ENCODE measurements around the gene DNAAF5.
"Not testable (repeated sequence)": the region's sequence is repeated elsewhere in the genome, so short reads cannot be mapped to it uniquely, and the experiment has no call there.

DNAAF5 gene

DNA sequence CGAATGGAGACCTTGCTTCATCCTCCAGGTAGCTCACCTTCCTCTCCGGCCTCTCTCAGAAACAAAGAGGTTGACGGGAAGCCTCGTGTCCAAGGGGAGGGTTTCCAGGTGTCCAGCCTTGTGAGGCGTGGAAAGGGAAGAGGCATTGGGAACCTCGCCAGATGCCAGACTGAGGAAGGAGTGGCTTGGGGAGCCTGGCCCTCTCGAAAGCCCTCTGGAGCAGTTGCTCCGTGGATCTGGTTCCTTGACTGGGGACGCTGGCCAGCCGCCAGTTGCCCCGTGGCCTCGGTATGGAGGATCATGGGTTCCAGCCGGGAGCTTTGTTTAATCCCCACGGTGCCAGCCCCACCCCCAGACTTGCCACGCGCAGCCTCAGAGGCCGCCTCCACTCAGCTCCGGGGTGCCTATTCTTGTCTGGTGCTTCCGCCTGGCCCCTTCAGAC, 75.5 kb downstream of the DNAAF5 start:
- no peak overlapping the region for H3K27ac ChIP-seq (ENCODE audit: low read depth, low read length)
- WGBS = 81% methylated on average over 19 of the region's 19 CpGs
- H3K4me3 ChIP-seq (ENCODE audit: low read length) = no peak overlapping the region
- H3K27me3 ChIP-seq (ENCODE audit: insufficient read depth, low read length) = no peaks in the 10 kb centered on the region
- no peaks in the 10 kb centered on the region for H3K36me3 ChIP-seq (ENCODE audit: insufficient read depth, low read length)
- H3K9ac ChIP-seq (ENCODE audit: low read depth, low read length) = peak overlapping the region; percentile 40; the same call in 1 of the 2 replicates
- H3K4me1 ChIP-seq (ENCODE audit: insufficient read depth, low read length) = no peaks in the 10 kb centered on the region
- H3K9me3 ChIP-seq (ENCODE audit: insufficient read depth, low read depth, low read length) = no peaks in the 10 kb centered on the region

GRCh38 chr7:802500-803242, 76.2 kb downstream of the DNAAF5 start:
- Histone ChIP-seq H3K27ac (ENCODE audit: low read depth, low read length) (no peak overlapping the region), H3K9ac (ENCODE audit: low read depth, low read length) (no peak overlapping the region)

DNA sequence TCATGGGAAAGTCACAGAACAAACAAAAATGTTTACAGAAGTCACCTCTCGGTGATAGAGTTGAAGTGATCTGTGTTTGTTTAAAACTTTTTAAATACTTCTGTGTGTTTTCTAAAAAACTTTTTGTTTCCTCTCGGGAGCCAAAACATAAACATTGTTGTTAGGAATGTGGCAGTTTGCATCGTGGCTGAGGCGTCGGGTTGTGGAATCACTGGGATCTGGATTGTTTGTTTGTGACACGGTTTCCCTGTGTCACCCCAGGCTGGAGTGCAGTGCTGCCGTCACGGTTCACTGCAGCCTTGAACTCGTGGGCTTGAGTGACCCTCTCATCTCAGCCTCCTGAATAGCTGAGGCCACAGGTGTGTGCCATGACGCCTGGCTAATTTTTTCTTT, 76.7 kb downstream of the DNAAF5 start:
- H3K36me3 ChIP-seq (ENCODE audit: insufficient read depth, low read length) = no peaks in the 10 kb centered on the region
- 83% methylated on average over 9 of the region's 10 CpGs for WGBS
- H3K4me1 ChIP-seq (ENCODE audit: insufficient read depth, low read length) = no peaks in the 10 kb centered on the region
- H3K4me3 ChIP-seq (ENCODE audit: low read length) = no peak overlapping the region
- H3K9ac ChIP-seq (ENCODE audit: low read depth, low read length) = no peak overlapping the region
- no peaks in the 10 kb centered on the region for H3K27me3 ChIP-seq (ENCODE audit: insufficient read depth, low read length)
- no peak overlapping the region for H3K27ac ChIP-seq (ENCODE audit: low read depth, low read length)
- no peaks in the 10 kb centered on the region for H3K9me3 ChIP-seq (ENCODE audit: insufficient read depth, low read depth, low read length)

More at GRCh38 chr7:802500-803242, 76.2 kb downstream of the DNAAF5 start:
- no peaks in the 10 kb centered on the region for H3K27me3 ChIP-seq (ENCODE audit: insufficient read depth, low read length)
- no peaks in the 10 kb centered on the region for H3K36me3 ChIP-seq (ENCODE audit: insufficient read depth, low read length)
- WGBS = 92% methylated on average over 18 of the region's 18 CpGs
- H3K9me3 ChIP-seq (ENCODE audit: insufficient read depth, low read depth, low read length) = no peaks in the 10 kb centered on the region
- no peak overlapping the region for H3K4me3 ChIP-seq (ENCODE audit: low read length)
- no peaks in the 10 kb centered on the region for H3K4me1 ChIP-seq (ENCODE audit: insufficient read depth, low read length)

- not testable (repeated sequence) for H3K36me3 ChIP-seq (ENCODE audit: insufficient read depth, low read length); H3K27ac ChIP-seq (ENCODE audit: low read depth, low read length); H3K4me3 ChIP-seq (ENCODE audit: low read length); H3K27me3 ChIP-seq (ENCODE audit: insufficient read depth, low read length); H3K4me1 ChIP-seq (ENCODE audit: insufficient read depth, low read length); H3K9me3 ChIP-seq (ENCODE audit: insufficient read depth, low read depth, low read length); H3K9ac ChIP-seq (ENCODE audit: low read depth, low read length)
- WGBS = 88% methylated on average over 2 of the region's 4 CpGs
Measured at GRCh38 chr7:803796-804195, 77.3 kb downstream of the DNAAF5 start.

DNA sequence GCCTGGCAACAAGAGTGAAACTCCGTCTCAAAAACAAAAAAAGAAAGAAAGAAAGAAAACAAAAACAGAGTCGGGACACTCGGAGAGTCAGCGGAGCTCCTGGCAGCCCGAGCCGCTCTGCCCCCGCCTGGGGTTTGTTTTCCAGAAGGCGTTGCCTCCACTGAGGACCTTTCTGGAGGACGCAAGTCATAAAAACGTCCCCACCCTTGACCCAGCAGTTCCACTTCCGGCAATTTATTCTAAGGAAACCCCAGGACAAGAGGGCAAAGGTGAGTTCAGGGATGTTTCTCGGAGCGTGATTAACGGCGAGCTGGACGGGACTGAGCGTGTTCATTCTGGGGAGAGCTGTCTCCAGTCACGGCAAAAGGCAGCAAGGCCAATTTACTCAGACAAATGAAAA, 78.8 kb downstream of the DNAAF5 start:
- Histone ChIP-seq H3K36me3 (ENCODE audit: insufficient read depth, low read length) (no peaks in the 10 kb centered on the region), H3K9ac (ENCODE audit: low read depth, low read length) (no peak overlapping the region), H3K27me3 (ENCODE audit: insufficient read depth, low read length) (no peaks in the 10 kb centered on the region), H3K4me1 (ENCODE audit: insufficient read depth, low read length) (no peaks in the 10 kb centered on the region), H3K4me3 (ENCODE audit: low read length) (no peak overlapping the region), H3K9me3 (ENCODE audit: insufficient read depth, low read depth, low read length) (no peaks in the 10 kb centered on the region), H3K27ac (ENCODE audit: low read depth, low read length) (no peak overlapping the region)
- WGBS = 93% methylated on average over 18 of the region's 18 CpGs

DNA sequence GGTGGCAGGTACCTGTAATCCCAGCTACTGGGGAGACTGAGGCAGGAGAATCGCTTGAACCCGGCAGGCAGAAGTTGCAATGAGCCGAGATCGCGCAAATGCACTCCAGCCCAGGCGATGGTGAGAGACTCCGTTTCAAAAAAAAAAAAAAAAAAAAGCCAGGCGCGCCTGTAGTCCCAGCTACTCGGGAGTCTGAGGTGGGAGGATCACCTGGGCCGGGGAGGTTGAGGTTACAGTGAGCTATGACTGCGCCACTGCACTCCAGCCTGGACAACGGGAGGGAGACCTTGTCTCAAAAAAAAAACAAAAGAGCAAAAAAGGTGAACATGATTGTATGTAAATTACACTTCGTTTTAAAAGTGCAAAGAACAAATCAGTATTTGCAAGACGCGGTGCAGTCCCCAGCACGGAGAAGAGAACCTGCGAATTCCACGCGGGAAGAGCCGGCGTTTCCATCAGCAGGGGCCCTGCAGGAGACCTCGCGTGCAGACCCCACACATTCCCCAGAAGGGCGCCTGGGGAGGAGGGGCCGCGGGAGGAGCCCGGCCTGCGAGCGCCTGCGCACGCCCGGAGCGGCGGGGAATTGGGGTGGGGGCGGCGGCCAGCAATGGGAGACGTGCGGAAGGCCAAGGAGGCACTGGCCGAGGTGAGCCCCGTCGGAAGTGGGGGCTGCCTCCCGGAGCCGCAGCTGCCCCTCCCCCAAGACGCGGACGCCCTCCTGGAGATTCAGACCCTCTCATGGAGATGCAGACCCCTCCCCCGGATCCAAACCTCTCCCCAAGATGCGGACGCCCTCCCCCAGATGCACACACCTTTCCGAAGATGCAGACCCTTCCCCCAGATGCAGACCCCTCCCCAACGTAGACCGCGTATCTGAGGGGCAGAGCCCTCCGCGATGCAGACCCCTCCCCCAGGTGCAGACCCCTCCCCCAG, 89.1 kb downstream of the DNAAF5 start:
- Histone ChIP-seq H3K9me3 (ENCODE audit: insufficient read depth, low read depth, low read length) (no peaks in the 10 kb centered on the region), H3K36me3 (ENCODE audit: insufficient read depth, low read length) (no peaks in the 10 kb centered on the region), H3K27ac (ENCODE audit: low read depth, low read length) (peak overlapping the region; percentile 90), H3K4me1 (ENCODE audit: insufficient read depth, low read length) (peaks cover 19% of the 10 kb centered on the region), H3K9ac (ENCODE audit: low read depth, low read length) (peak overlapping the region; percentile 75), H3K4me3 (ENCODE audit: low read length) (peak overlapping the region; percentile 72), H3K27me3 (ENCODE audit: insufficient read depth, low read length) (no peaks in the 10 kb centered on the region)
- WGBS = 15% methylated on average over 56 of the region's 56 CpGs

DNA sequence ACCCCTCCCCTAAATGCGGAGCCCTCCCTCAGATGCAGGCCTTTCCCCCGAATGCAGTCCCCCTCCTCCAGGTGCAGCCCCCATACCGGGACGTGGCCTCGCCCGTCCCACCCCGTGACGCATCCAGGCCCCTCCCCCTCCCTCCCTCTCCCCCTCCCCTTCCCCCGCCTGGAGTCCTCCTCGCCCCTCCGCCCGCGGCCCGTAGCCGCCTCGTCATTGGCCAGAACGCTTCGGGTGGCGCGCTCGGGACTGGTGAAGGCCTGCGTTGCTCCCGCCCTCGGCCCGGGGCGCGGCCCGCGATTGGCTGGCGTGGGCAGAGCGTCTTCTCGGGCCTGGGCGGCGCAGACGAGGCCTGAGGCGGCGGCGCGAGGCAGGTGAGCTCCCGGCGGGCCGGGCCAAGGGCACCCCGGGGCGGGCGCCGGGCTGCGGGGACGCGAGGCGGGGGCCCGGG, 89.8 kb downstream of the DNAAF5 start:
- under 1% methylated on average over 45 of the region's 51 CpGs for WGBS
- no peak overlapping the region for H3K9ac ChIP-seq (ENCODE audit: low read depth, low read length)
- peak overlapping the region; percentile 90; the same call in 1 of the 2 replicates for H3K27ac ChIP-seq (ENCODE audit: low read depth, low read length)
- H3K4me1 ChIP-seq (ENCODE audit: insufficient read depth, low read length) = peaks cover 19% of the 10 kb centered on the region
- H3K27me3 ChIP-seq (ENCODE audit: insufficient read depth, low read length) = no peaks in the 10 kb centered on the region
- peak overlapping the region; percentile 80; the same call in 1 of the 2 replicates for H3K4me3 ChIP-seq (ENCODE audit: low read length)
- H3K9me3 ChIP-seq (ENCODE audit: insufficient read depth, low read depth, low read length) = no peaks in the 10 kb centered on the region
- no peaks in the 10 kb centered on the region for H3K36me3 ChIP-seq (ENCODE audit: insufficient read depth, low read length)

DNA sequence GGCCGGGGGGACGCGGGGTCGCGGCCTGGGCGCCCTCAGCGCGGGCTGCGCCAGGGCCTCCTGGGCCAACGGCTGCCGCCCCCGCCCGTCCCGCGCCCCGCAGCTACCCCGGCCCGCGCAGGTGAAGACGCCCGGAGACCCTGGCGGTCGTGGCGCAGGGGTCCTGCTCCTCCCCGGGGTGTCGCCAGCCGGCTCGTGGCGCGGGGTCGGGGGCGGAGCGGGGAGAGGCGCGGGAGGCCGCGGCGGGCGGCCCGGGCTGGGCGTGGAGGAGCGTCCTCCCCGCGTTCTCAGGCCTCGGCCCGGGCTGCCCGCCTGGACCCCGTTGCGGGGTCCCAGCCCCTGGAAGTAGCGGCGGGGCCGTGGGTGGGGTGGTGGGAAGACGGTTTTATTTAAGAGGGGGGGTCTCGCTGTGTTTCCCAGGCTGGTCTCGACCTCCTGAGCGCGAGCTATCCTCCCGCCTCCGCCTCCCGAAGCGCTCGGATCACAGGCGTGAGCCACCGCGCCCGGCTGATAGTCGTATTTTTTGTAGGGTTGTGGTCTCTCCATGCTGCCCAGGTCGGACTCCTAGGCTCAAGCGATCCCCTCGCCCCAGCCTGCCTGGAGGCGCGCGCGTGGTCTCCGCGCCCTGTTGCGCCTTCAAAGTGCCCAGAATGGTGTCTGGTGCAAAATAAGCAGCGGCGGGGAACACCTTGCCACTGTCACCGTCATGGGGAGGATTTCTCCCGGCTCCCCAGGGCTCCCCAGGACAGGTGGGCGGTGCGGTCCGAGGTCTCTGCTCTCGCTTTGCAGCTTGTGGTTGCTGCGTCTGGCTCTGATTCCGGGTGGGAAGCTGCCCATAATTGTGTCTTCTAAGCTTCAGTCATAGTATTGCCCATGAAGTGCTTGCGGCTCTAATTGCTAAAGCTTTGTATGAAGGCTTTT, 90.5 kb downstream of the DNAAF5 start:
- under 1% methylated on average over 88 of the region's 88 CpGs for WGBS
- Histone ChIP-seq H3K4me1 (ENCODE audit: insufficient read depth, low read length) (peaks cover 19% of the 10 kb centered on the region), H3K27me3 (ENCODE audit: insufficient read depth, low read length) (no peaks in the 10 kb centered on the region), H3K36me3 (ENCODE audit: insufficient read depth, low read length) (no peaks in the 10 kb centered on the region), H3K27ac (ENCODE audit: low read depth, low read length) (peak overlapping the region; percentile 29; the same call in 1 of the 2 replicates), H3K4me3 (ENCODE audit: low read length) (peak overlapping the region; percentile 80), H3K9ac (ENCODE audit: low read depth, low read length) (peak overlapping the region; percentile 65), H3K9me3 (ENCODE audit: insufficient read depth, low read depth, low read length) (no peaks in the 10 kb centered on the region)

GRCh38 chr7:818031-818699, 91.7 kb downstream of the DNAAF5 start:
- Histone ChIP-seq H3K36me3 (ENCODE audit: insufficient read depth, low read length) (no peaks in the 10 kb centered on the region), H3K27ac (ENCODE audit: low read depth, low read length) (no peak overlapping the region), H3K9me3 (ENCODE audit: insufficient read depth, low read depth, low read length) (no peaks in the 10 kb centered on the region), H3K4me3 (ENCODE audit: low read length) (peak overlapping the region; percentile 80), H3K9ac (ENCODE audit: low read depth, low read length) (no peak overlapping the region), H3K4me1 (ENCODE audit: insufficient read depth, low read length) (peaks cover 12% of the 10 kb centered on the region), H3K27me3 (ENCODE audit: insufficient read depth, low read length) (no peaks in the 10 kb centered on the region)
- WGBS = 83% methylated on average over 7 of the region's 8 CpGs

- peaks cover 4% of the 10 kb centered on the region; the same call in 1 of the 2 replicates for H3K4me1 ChIP-seq (ENCODE audit: insufficient read depth, low read length)
- no peaks in the 10 kb centered on the region for H3K9me3 ChIP-seq (ENCODE audit: insufficient read depth, low read depth, low read length)
- no peak overlapping the region for H3K27ac ChIP-seq (ENCODE audit: low read depth, low read length)
- no peaks in the 10 kb centered on the region for H3K27me3 ChIP-seq (ENCODE audit: insufficient read depth, low read length)
- H3K36me3 ChIP-seq (ENCODE audit: insufficient read depth, low read length) = no peaks in the 10 kb centered on the region
- H3K9ac ChIP-seq (ENCODE audit: low read depth, low read length) = no peak overlapping the region
- WGBS = 100% methylated on average over 1 of the region's 1 CpG
- H3K4me3 ChIP-seq (ENCODE audit: low read length) = no peak overlapping the region
Measured at GRCh38 chr7:820341-820740, 93.8 kb downstream of the DNAAF5 start.

All from HUES64 (cell line).